ENCODE measurements around the gene CHST8. TPM values are rescaled to one million over a fixed set of nuclear protein-coding genes. Genes with fewer than 3 reads are reported as not detected.

Gene CHST8
- total and polyA plus RNA-seq, 2 donors from 2014 or later: 0.28 TPM; not detected in 1

DNA sequence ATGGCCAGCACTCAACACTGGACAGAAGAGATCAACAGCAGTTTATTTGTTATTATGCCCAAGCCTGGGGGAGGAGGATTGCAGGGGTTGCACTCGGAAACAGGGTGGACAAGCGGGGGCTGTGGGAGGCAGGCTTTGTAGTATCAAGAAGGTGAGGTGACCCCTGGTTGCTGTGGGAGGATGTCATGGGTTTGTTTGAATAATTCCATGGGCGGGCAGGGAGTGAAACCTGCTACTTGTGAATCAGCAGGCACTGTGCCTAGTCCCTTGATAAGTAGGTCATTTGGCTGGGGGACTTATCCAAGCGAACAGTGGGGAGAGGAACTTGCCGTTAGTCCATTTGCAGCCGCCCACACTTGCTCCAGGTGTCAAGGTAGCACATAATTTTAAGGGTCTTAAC, 90.5 kb downstream of the CHST8 start:
- intact Hi-C loops (cut with DNase I): no loop called here
- Histone ChIP-seq H3K36me3 (ENCODE audit: control insufficient read depth in 2 of 3, insufficient read depth in 3 of 3, low read length in 3 of 3) (no peaks in the 10 kb centered on the region), H3K4me1 (ENCODE audit: control insufficient read depth in 2 of 3, insufficient read depth in 2 of 3, low read depth in 1 of 3, low read length in 3 of 3) (no peaks in the 10 kb centered on the region), H3K27me3 (ENCODE audit: control insufficient read depth, insufficient read depth, low read length) (no peaks in the 10 kb centered on the region), H3K9me3 (ENCODE audit: control insufficient read depth in 2 of 3, insufficient read depth in 1 of 3, low read length in 3 of 3) (peaks cover 0 to 5% (median 0%) of the 10 kb centered on the region in 3 donors), H3K4me3 (ENCODE audit: low read length in 3 of 3) (no peak overlapping the region), H3K9ac (ENCODE audit: low read length in 3 of 3) (no peak overlapping the region), H3K27ac (ENCODE audit: low read depth in 2 of 2, low read length in 2 of 2) (no peak overlapping the region)
- FAIRE-seq (no peak), DNase-seq (peak in 1 of 5 donors; percentile 17)
- TF ChIP-seq CTCF (IDR thresholded peaks at IDR 0.05; ENCODE audit: borderline replicate concordance, extremely low read depth, insufficient read depth): no peak

DNA sequence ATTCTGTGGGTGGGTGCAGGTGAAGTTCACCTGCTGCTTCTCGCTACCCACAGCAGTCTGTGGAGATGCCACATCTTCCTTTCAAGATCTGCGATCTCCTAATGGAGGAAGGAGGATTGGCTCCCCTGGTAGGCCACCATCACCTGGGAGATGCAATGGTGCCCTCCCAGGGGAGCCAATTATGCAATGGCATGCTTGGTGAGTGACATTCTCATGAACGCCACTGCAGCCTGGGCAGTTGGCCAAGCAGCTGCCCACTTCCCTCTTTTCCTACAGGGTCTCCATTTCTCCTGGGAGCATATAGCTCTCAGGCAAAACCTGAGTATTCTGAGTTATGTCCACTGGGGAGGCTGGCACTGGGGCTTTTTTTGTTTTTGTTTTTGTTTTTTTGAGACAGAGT, 91.4 kb downstream of the CHST8 start:
- Histone ChIP-seq H3K4me3 (ENCODE audit: low read length in 3 of 3) (no peak overlapping the region), H3K9me3 (ENCODE audit: control insufficient read depth in 2 of 3, insufficient read depth in 1 of 3, low read length in 3 of 3) (peaks cover 0 to 5% (median 0%) of the 10 kb centered on the region in 3 donors), H3K36me3 (ENCODE audit: control insufficient read depth in 2 of 3, insufficient read depth in 3 of 3, low read length in 3 of 3) (no peaks in the 10 kb centered on the region), H3K9ac (ENCODE audit: low read length in 3 of 3) (no peak overlapping the region), H3K27ac (ENCODE audit: low read depth in 2 of 2, low read length in 2 of 2) (no peak overlapping the region), H3K27me3 (ENCODE audit: control insufficient read depth, insufficient read depth, low read length) (no peaks in the 10 kb centered on the region), H3K4me1 (ENCODE audit: control insufficient read depth in 2 of 3, insufficient read depth in 2 of 3, low read depth in 1 of 3, low read length in 3 of 3) (no peaks in the 10 kb centered on the region)
- intact Hi-C loops (cut with DNase I): no loop called here
- FAIRE-seq: no peak
- no peak for DNase-seq
- TF ChIP-seq CTCF (IDR thresholded peaks at IDR 0.05; ENCODE audit: borderline replicate concordance, extremely low read depth, insufficient read depth): no peak

- FAIRE-seq: no peak
- Histone ChIP-seq H3K4me1 (ENCODE audit: control insufficient read depth in 2 of 3, insufficient read depth in 2 of 3, low read depth in 1 of 3, low read length in 3 of 3) (no peaks in the 10 kb centered on the region), H3K4me3 (ENCODE audit: low read length in 3 of 3) (no peak overlapping the region), H3K27ac (ENCODE audit: low read depth in 2 of 2, low read length in 2 of 2) (no peak overlapping the region), H3K36me3 (ENCODE audit: control insufficient read depth in 2 of 3, insufficient read depth in 3 of 3, low read length in 3 of 3) (no peaks in the 10 kb centered on the region), H3K27me3 (ENCODE audit: control insufficient read depth, insufficient read depth, low read length) (no peaks in the 10 kb centered on the region), H3K9me3 (ENCODE audit: control insufficient read depth in 2 of 3, insufficient read depth in 1 of 3, low read length in 3 of 3) (peaks cover 0 to 5% (median 0%) of the 10 kb centered on the region in 3 donors), H3K9ac (ENCODE audit: low read length in 3 of 3) (no peak overlapping the region)
- no peak for DNase-seq
- TF ChIP-seq CTCF (IDR thresholded peaks at IDR 0.05; ENCODE audit: borderline replicate concordance, extremely low read depth, insufficient read depth): no peak
- intact Hi-C loops (cut with DNase I): no loop called here
These were observed 92.4 kb downstream of the CHST8 start for GRCh38 chr19:33714149-33714548.

GRCh38 chr19:33715462-33715861, 93.7 kb downstream of the CHST8 start:
- no peak for TF ChIP-seq CTCF (IDR thresholded peaks at IDR 0.05; ENCODE audit: borderline replicate concordance, extremely low read depth, insufficient read depth)
- no peak overlapping the region for H3K27ac ChIP-seq (ENCODE audit: low read depth in 2 of 2, low read length in 2 of 2)
- no peaks in the 10 kb centered on the region for H3K36me3 ChIP-seq (ENCODE audit: control insufficient read depth in 2 of 3, insufficient read depth in 3 of 3, low read length in 3 of 3)
- no peak overlapping the region for H3K4me3 ChIP-seq (ENCODE audit: low read length in 3 of 3)
- H3K9me3 ChIP-seq (ENCODE audit: control insufficient read depth in 2 of 3, insufficient read depth in 1 of 3, low read length in 3 of 3): no peaks in the 10 kb centered on the region
- intact Hi-C loops (cut with DNase I): no loop called here
- DNase-seq (no peak), FAIRE-seq (no peak)
- H3K27me3 ChIP-seq (ENCODE audit: control insufficient read depth, insufficient read depth, low read length): no peaks in the 10 kb centered on the region
- no peaks in the 10 kb centered on the region for H3K4me1 ChIP-seq (ENCODE audit: control insufficient read depth in 2 of 3, insufficient read depth in 2 of 3, low read depth in 1 of 3, low read length in 3 of 3)
- no peak overlapping the region for H3K9ac ChIP-seq (ENCODE audit: low read length in 3 of 3)
